Measurements from ENCODE around the gene SMIM35.

The SMIM35 gene

DNA sequence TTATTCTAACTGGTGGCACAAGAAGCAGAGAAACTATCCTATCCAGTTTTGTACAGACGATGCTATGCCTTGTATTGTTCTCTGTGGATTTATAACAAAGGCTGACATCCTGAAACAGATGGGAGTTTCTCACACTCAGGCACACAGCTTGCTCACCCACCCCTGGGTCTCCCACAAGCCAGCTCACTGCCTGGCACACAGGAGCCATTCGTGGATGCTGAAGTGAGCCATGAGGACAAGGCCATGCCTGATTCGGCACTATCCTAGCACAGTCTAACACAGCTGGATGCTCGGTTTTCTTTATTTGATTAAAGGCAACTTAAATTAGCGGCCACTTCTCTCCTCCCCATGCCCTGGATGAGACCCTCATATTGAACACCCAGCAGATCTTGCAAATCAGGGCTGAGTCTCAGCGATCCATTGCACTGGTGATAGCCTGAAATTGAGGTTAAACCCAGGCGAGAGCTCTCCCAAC is 35.6 kb downstream of the SMIM35 start:
- no peaks in the 10 kb centered on the region for H4K20me1 ChIP-seq (ENCODE audit: insufficient read depth, low read length)
- no peaks in the 10 kb centered on the region for H3K27me3 ChIP-seq (ENCODE audit: low read depth, low read length)
- H3K36me3 ChIP-seq (replicated peaks; ENCODE audit: low read depth, low read length), result no peaks in the 10 kb centered on the region
- peak overlapping the region; percentile 82 for H3K27ac ChIP-seq (ENCODE audit: low read length)
- no peak overlapping the region for H3K4me3 ChIP-seq (ENCODE audit: low read length)
- H3K4me2 ChIP-seq (ENCODE audit: low read length), result peak overlapping the region; percentile 14; the same call in 1 of the 2 replicates
- no peaks in the 10 kb centered on the region for H3K9me3 ChIP-seq (ENCODE audit: insufficient read depth, low read length)
- H3K79me2 ChIP-seq (ENCODE audit: low read length), result no peaks in the 10 kb centered on the region
- H3K4me1 ChIP-seq (ENCODE audit: low read length), result peaks cover 73% of the 10 kb centered on the region
- TF ChIP-seq EZH2phosphoT487 (IDR thresholded peaks at IDR 0.05; ENCODE audit: low read depth), result no peak
- TF ChIP-seq, protein P1, sequence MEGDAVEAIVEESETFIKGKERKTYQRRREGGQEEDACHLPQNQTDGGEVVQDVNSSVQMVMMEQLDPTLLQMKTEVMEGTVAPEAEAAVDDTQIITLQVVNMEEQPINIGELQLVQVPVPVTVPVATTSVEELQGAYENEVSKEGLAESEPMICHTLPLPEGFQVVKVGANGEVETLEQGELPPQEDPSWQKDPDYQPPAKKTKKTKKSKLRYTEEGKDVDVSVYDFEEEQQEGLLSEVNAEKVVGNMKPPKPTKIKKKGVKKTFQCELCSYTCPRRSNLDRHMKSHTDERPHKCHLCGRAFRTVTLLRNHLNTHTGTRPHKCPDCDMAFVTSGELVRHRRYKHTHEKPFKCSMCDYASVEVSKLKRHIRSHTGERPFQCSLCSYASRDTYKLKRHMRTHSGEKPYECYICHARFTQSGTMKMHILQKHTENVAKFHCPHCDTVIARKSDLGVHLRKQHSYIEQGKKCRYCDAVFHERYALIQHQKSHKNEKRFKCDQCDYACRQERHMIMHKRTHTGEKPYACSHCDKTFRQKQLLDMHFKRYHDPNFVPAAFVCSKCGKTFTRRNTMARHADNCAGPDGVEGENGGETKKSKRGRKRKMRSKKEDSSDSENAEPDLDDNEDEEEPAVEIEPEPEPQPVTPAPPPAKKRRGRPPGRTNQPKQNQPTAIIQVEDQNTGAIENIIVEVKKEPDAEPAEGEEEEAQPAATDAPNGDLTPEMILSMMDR (IDR thresholded peaks at IDR 0.05; ENCODE audit: low read depth, low read length), result no peak
- H3K9ac ChIP-seq (ENCODE audit: low read length), result peak overlapping the region; percentile 65
- no peak overlapping the region for H2AFZ ChIP-seq (ENCODE audit: low read depth, low read length)

DNA sequence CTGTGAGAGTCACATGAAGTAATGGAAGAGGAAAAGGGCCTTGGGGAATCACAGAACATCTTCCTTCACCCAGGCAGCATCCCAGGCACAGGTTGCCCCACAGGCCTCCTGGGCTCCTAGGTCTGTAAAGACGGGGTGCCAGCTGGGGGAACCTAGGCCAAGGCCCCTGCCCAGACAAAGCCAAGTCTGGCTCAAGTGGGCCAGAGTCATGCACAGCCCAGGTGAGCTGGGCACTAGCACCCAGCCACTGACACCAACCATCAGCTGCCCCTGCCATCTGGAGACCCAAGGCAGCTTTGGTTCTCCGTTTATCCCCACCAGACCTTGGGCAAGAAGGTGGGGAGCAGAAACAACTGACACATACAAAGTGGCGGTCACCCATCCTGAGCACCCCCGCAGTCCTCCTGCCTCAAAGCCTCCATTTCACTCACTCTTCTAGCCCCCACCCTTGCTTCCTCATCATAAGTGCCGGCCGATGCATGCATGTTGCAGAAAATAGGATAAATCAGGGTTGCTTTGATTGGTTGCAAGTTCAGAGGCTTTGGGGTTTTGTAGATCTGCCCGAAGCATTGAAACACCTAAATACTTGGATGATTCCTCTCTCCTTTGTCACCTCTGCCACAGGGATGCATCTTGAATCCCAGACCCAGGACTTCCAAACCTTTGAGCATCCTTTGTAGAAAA is 36.4 kb downstream of the SMIM35 start:
- TF ChIP-seq EZH2phosphoT487 (IDR thresholded peaks at IDR 0.05; ENCODE audit: low read depth), result no peak
- TF ChIP-seq, protein P1 (IDR thresholded peaks at IDR 0.05; ENCODE audit: low read depth, low read length), result no peak
- Histone ChIP-seq H3K79me2 (ENCODE audit: low read length) (no peaks in the 10 kb centered on the region), H3K27ac (ENCODE audit: low read length) (peak overlapping the region; percentile 82), H3K9me3 (ENCODE audit: insufficient read depth, low read length) (no peaks in the 10 kb centered on the region), H3K9ac (ENCODE audit: low read length) (peak overlapping the region; percentile 65; the same call in 1 of the 2 replicates), H3K4me1 (ENCODE audit: low read length) (peaks cover 81% of the 10 kb centered on the region), H3K27me3 (ENCODE audit: low read depth, low read length) (no peaks in the 10 kb centered on the region), H3K4me3 (ENCODE audit: low read length) (no peak overlapping the region), H3K4me2 (ENCODE audit: low read length) (no peak overlapping the region), H2AFZ (ENCODE audit: low read depth, low read length) (no peak overlapping the region), H3K36me3 (replicated peaks; ENCODE audit: low read depth, low read length) (no peaks in the 10 kb centered on the region), H4K20me1 (ENCODE audit: insufficient read depth, low read length) (no peaks in the 10 kb centered on the region)

DNA sequence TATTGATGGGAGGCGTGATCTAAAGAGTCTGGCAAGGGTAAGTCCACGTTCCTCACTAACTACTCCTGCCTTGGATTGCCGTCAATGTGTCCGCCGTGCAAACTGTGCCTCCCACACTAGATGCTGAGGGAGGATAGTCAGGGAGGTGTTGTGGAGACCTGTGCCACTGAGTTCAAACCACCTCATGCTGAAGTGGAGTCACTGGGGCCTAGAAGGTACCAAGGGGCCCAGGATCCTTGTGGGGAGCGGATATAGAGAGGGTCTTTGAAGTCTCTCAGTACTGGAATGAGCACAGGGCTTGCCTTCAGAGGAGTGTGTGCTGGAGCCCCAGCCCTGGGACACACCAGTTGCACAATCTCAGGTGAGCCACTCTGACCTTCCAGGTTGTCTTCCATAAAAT is 37.0 kb downstream of the SMIM35 start:
- Histone ChIP-seq H3K27me3 (ENCODE audit: low read depth, low read length) (no peaks in the 10 kb centered on the region), H2AFZ (ENCODE audit: low read depth, low read length) (no peak overlapping the region), H3K9me3 (ENCODE audit: insufficient read depth, low read length) (no peaks in the 10 kb centered on the region), H4K20me1 (ENCODE audit: insufficient read depth, low read length) (no peaks in the 10 kb centered on the region), H3K79me2 (ENCODE audit: low read length) (no peaks in the 10 kb centered on the region), H3K4me3 (ENCODE audit: low read length) (no peak overlapping the region), H3K9ac (ENCODE audit: low read length) (peak overlapping the region; percentile 6; the same call in 1 of the 2 replicates), H3K4me2 (ENCODE audit: low read length) (no peak overlapping the region), H3K36me3 (replicated peaks; ENCODE audit: low read depth, low read length) (no peaks in the 10 kb centered on the region), H3K4me1 (ENCODE audit: low read length) (peaks cover 87% of the 10 kb centered on the region), H3K27ac (ENCODE audit: low read length) (peak overlapping the region; percentile 82)
- no peak for TF ChIP-seq EZH2phosphoT487 (IDR thresholded peaks at IDR 0.05; ENCODE audit: low read depth)
- TF ChIP-seq, protein P1 (IDR thresholded peaks at IDR 0.05; ENCODE audit: low read depth, low read length), result no peak

DNA sequence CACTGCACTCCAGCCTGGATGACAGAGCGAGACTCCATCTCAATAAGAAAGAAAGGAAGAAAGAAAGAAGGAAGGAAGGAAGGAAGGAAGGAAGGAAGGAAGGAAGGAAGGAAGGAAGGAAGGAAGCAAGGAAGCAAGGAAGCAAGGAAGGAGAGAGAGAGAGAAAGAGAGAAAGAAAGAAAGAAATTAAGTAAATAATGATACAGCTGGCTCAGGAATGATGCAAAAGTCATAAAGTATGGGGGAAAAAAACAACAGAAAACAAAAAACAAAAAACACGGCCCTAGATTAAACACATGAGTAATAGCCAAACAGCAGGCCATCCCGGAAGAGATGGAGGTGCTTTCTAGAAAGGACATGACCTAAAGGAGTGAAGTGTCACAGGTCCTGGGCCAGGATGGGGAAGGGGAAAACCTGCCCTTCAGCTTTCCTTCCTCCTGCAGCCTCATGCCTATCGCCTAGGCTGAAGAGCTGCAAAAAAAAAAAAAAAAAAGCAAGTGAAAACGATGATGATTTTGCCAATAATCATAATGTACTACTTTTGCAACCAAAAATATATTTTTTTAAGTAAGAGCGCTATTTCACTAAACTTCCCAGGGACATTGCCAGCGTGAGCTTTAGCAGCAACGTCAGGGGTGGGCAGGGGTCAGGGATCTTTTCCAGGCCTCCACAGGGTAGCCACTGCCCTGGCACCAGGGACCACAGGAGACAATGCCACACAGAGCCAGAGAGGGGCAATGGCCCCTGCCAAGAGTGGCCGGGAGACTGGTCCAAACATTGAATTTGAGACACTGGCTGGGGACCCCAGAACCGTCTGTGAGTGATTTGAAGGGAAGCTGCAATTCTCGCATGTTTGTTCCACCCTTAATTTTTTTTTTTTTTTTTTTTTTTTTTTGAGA is 38.0 kb downstream of the SMIM35 start:
- H3K27ac ChIP-seq (ENCODE audit: low read length), result peak overlapping the region; percentile 96
- no peaks in the 10 kb centered on the region for H4K20me1 ChIP-seq (ENCODE audit: insufficient read depth, low read length)
- H3K27me3 ChIP-seq (ENCODE audit: low read depth, low read length), result no peaks in the 10 kb centered on the region
- peaks cover 95% of the 10 kb centered on the region for H3K4me1 ChIP-seq (ENCODE audit: low read length)
- TF ChIP-seq EZH2phosphoT487 (IDR thresholded peaks at IDR 0.05; ENCODE audit: low read depth), result no peak
- TF ChIP-seq, protein P1 (IDR thresholded peaks at IDR 0.05; ENCODE audit: low read depth, low read length), result no peak
- no peak overlapping the region for H2AFZ ChIP-seq (ENCODE audit: low read depth, low read length)
- no peaks in the 10 kb centered on the region for H3K36me3 ChIP-seq (replicated peaks; ENCODE audit: low read depth, low read length)
- peak overlapping the region; percentile 86; the same call in 1 of the 2 replicates for H3K9ac ChIP-seq (ENCODE audit: low read length)
- no peaks in the 10 kb centered on the region for H3K79me2 ChIP-seq (ENCODE audit: low read length)
- peak overlapping the region; percentile 24 for H3K4me2 ChIP-seq (ENCODE audit: low read length)
- H3K4me3 ChIP-seq (ENCODE audit: low read length), result no peak overlapping the region
- no peaks in the 10 kb centered on the region for H3K9me3 ChIP-seq (ENCODE audit: insufficient read depth, low read length)
